Gastrocnemius medialis (tissue), 4 donors: Measurements from ENCODE around the gene HK2.

ENCODE experiments used
- POLR2A ChIP-seq, 2 donors: fragments of 450-650 bp; IDR thresholded peaks; one replicate each; pipeline ENCODE4 v1.6.1; 2017; ENCODE audit warnings: antibody characterized with exemption in 2 of 2, mild to moderate bottlenecking in 2 of 2, moderate library complexity in 2 of 2
- TF ChIP-seq, protein P1 (sequence below), 5 experiments: fragments of 450-650 bp in 3 of 5; fragments of 200-600 bp in 2 of 5; sonication (generic) in 2 of 5; IDR thresholded peaks in 4 of 5; conservative IDR thresholded peaks in 1 of 5; 1 replicate in 4 of 5; 2 replicates in 1 of 5; pipeline ENCODE4 v1.5.1; 2016 to 2019; ENCODE audit warnings: antibody characterized with exemption in 5 of 5, mild to moderate bottlenecking in 3 of 5, moderate library complexity in 3 of 5

DNA sequence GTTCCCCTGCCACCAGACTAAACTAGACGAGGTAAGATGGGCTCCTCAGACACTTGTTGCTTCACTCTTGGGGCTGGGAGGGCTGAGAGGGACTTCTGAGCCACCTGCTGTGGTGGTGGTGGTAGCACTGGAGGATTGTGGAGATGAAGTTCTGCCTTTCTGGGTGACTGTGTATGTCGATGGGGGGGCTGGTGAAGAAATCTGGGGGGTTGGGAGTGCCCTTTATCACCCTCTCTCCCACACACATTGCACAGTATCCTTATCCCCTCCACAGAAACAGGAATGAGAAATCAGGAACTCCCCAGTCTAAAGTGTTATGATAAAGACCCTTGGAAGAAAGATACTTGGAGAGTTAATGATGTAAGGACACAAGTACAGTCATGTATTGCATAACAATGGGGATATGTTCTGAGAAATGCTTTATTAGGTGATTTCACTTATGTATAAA lies 38.5 kb downstream of the HK2 start:
- TF ChIP-seq POLR2A (IDR thresholded peaks at IDR 0.05) = no peak
- TF ChIP-seq, protein P1, sequence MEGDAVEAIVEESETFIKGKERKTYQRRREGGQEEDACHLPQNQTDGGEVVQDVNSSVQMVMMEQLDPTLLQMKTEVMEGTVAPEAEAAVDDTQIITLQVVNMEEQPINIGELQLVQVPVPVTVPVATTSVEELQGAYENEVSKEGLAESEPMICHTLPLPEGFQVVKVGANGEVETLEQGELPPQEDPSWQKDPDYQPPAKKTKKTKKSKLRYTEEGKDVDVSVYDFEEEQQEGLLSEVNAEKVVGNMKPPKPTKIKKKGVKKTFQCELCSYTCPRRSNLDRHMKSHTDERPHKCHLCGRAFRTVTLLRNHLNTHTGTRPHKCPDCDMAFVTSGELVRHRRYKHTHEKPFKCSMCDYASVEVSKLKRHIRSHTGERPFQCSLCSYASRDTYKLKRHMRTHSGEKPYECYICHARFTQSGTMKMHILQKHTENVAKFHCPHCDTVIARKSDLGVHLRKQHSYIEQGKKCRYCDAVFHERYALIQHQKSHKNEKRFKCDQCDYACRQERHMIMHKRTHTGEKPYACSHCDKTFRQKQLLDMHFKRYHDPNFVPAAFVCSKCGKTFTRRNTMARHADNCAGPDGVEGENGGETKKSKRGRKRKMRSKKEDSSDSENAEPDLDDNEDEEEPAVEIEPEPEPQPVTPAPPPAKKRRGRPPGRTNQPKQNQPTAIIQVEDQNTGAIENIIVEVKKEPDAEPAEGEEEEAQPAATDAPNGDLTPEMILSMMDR (IDR thresholded peaks at IDR 0.05 in 4 of 5, conservative IDR thresholded peaks at IDR 0.05 in 1 of 5) = no peak
